Psoas muscle (tissue), 8 donors: ENCODE results near the gene TIGIT. TPM values are rescaled to one million over a fixed set of nuclear protein-coding genes. Genes with fewer than 3 reads are reported as not detected.

ENCODE experiments used
- ATAC-seq, 4 donors: fragments of 200-7000 bp; cut with Tn5 transposase; one replicate each; pipeline ENCODE4 v1.9.1; 2020; ENCODE audit warnings: moderate library complexity in 3 of 4, mild to moderate bottlenecking in 2 of 4
- DNase-seq, 2 donors: peaks; one replicate each; pipeline ENCODE4 v3.0.0-alpha.2; 2020
- H3K27ac ChIP-seq: fragments of 200-600 bp; one replicate; pipeline ENCODE4 v1.8.0; 2022
- H3K27me3 ChIP-seq, 3 donors: fragments of 200-600 bp in 1 of 3; one replicate each; pipeline versions ENCODE4 v1.6.1 to v1.8.0; 2013 to 2022; ENCODE audit warnings: low read length in 2 of 3, mild to moderate bottlenecking in 2 of 3, moderate library complexity in 1 of 3; ENCODE audit not compliant: insufficient read depth in 3 of 3
- H3K36me3 ChIP-seq, 2 donors: fragments of 200-600 bp in 1 of 2; one replicate each; pipeline versions ENCODE4 v1.6.1 to v1.8.0; 2013 to 2022; ENCODE audit warnings: low read depth in 1 of 2, mild to moderate bottlenecking in 1 of 2, moderate library complexity in 1 of 2; ENCODE audit not compliant: insufficient read depth in 1 of 2
- H3K4me1 ChIP-seq: fragments of 200-600 bp; one replicate; pipeline ENCODE4 v1.8.0; 2022
- H3K4me3 ChIP-seq: fragments of 200-600 bp; one replicate; pipeline ENCODE4 v1.8.0; 2022; ENCODE audit warnings: mild to moderate bottlenecking
- H3K9me3 ChIP-seq: fragments of 200-600 bp; one replicate; pipeline ENCODE4 v1.8.0; 2022
- CTCF ChIP-seq: fragments of 200-600 bp; IDR thresholded peaks from one replicate; pipeline ENCODE4 v1.8.0; 2022; ENCODE audit warnings: antibody characterized with exemption
- WGBS, 3 donors: extraction: QIAGEN DNeasy Blood & Tissue Kit; methylation state at CpG; one replicate each; pipeline versions ENCODE4 v1.1.6 to v1.1.7; 2013; 5-methylcytosine and 5-hydroxymethylcytosine counted together
- intact Hi-C, 2 donors: fragments of 100-400 bp; cut with DNase I; formaldehyde crosslinking; loops; one replicate each; pipeline versions ENCODE4 v1.11.0 to v1.14.2; 2022
- long read RNA-seq, 2 donors: library from polyadenylated mRNA; unstranded; transcript quantifications; one replicate each; pipeline ENCODE4 v2.0.0, GENCODE V29; 2021
- polyA plus RNA-seq, 3 donors: library from polyadenylated mRNA; stranded (reverse); fragments of 200-250 nt; gene quantifications; one replicate each; pipeline ENCODE4 v1.2.3, GENCODE V29; 2013
- total RNA-seq, 4 donors: library from RNA; stranded (reverse); fragmentation: NEBNext Ultra II Directional in 2 of 4; extraction: Animal tissue kit (Norgen Biotek cat#: 25700) in 2 of 4; gene quantifications; one replicate each; pipeline versions ENCODE4 v1.2.1 to v1.2.4, GENCODE V29; 2021 to 2023
- donor health status: healthy with polysubstance abuse.
- donor health status: DM: no; HTN: no; CAD: no; lungs with moderate emphysema.
- donor health status: Bipolar disorder and iron deficiency.
- donor health status: healthy.
- donor health status: DM: yes; HTN: yes; CAD: no.
- donor health status: DM: no; HTN: no; CAD: no.
- donor health status: DM: no; HTN: no; CAD: no.
- donor health status: DM: yes; HTN: yes; CAD: no.

TIGIT gene
- total RNA-seq (under 1 TPM in 3 of 4 donors, not detected in 1; 0.07 to 0.46 (median 0.13) TPM), polyA plus RNA-seq (under 1 TPM in 2 of 3 donors, not detected in 1; 0.03 to 0.06 TPM)
- long read RNA-seq, donor 1, result 0 reads
- long read RNA-seq, donor 2, partial matches to known transcripts, result 0 of 1 reads
- long read RNA-seq, donor 2, other reads (novel, unspliced or antisense), result 0 of 1 reads

GRCh38 chr3:114293838-114294535, at the start of gene TIGIT:
Gene TIGIT, plus strand, starts transcription at chr3:114294028. Its CDS starts 34 bp downstream, at chr3:114294062.
- no peaks in the 10 kb centered on the region for H3K27me3 ChIP-seq
- DNase-seq (no peak), ATAC-seq (no peak)
- WGBS, 3 donors, result 93 to 96% (median 93%) methylated on average over 7 of the region's 7 CpGs
- no peaks in the 10 kb centered on the region for H3K36me3 ChIP-seq
- H3K9me3 ChIP-seq, result no peaks in the 10 kb centered on the region
- H3K4me3 ChIP-seq, result no peak within 1 kb of the TSS
- no peak within 1 kb of the TSS for H3K27ac ChIP-seq
- intact Hi-C loops, result no loop called here
- TF ChIP-seq CTCF, result no peak
- H3K4me1 ChIP-seq, result no peaks in the 10 kb centered on the region

GRCh38 chr3:114252954-114253353, 40.9 kb upstream of the TIGIT start:
- DNase-seq (no peak), ATAC-seq (no peak)
- intact Hi-C loops, result no loop called here
- 60 to 77% (median 74%) methylated on average over 1 of the region's 1 CpG for WGBS, 3 donors
- no peak overlapping the region for H3K4me3 ChIP-seq
- no peak for TF ChIP-seq CTCF
- no peaks in the 10 kb centered on the region for H3K4me1 ChIP-seq
- H3K27ac ChIP-seq, result no peak overlapping the region
- H3K9me3 ChIP-seq, result peaks cover 8% of the 10 kb centered on the region
- H3K27me3 ChIP-seq, result no peaks in the 10 kb centered on the region
- H3K36me3 ChIP-seq, result no peaks in the 10 kb centered on the region

GRCh38 chr3:114253505-114253904, 40.3 kb upstream of the TIGIT start:
- DNase-seq, result no peak
- Histone ChIP-seq H3K9me3 (peaks cover 13% of the 10 kb centered on the region), H3K4me1 (no peaks in the 10 kb centered on the region), H3K4me3 (no peak overlapping the region), H3K27ac (no peak overlapping the region), H3K27me3 (no peaks in the 10 kb centered on the region), H3K36me3 (no peaks in the 10 kb centered on the region)
- TF ChIP-seq CTCF, result no peak
- intact Hi-C loops, result no loop called here
- no peak for ATAC-seq
- 68 to 83% (median 80%) methylated on average over 1 of the region's 1 CpG for WGBS, 3 donors

- ATAC-seq, result no peak
- 91 to 94% (median 93%) methylated on average over 1 of the region's 1 CpG for WGBS, 3 donors
- no peak for DNase-seq
- Histone ChIP-seq H3K4me3 (no peak overlapping the region), H3K27me3 (no peaks in the 10 kb centered on the region), H3K27ac (no peak overlapping the region), H3K4me1 (no peaks in the 10 kb centered on the region), H3K36me3 (no peaks in the 10 kb centered on the region), H3K9me3 (peaks cover 16% of the 10 kb centered on the region)
- intact Hi-C loops, result no loop called here
- TF ChIP-seq CTCF, result no peak
These were observed 34.3 kb upstream of the TIGIT start for GRCh38 chr3:114259566-114259965.

- no peak for DNase-seq
- ATAC-seq, result no peak
- peaks cover 16% of the 10 kb centered on the region for H3K9me3 ChIP-seq
- no peaks in the 10 kb centered on the region for H3K36me3 ChIP-seq
- no peaks in the 10 kb centered on the region for H3K27me3 ChIP-seq
- intact Hi-C loops, result no loop called here
- H3K27ac ChIP-seq, result no peak overlapping the region
- H3K4me3 ChIP-seq, result no peak overlapping the region
- no peaks in the 10 kb centered on the region for H3K4me1 ChIP-seq
- no peak for TF ChIP-seq CTCF
These were observed 33.7 kb upstream of the TIGIT start for GRCh38 chr3:114260152-114260551.
